PFSK-1 (cell line): ENCODE data around the gene NGB.

Source experiments
- POLR2AphosphoS5 ChIP-seq: IDR thresholded peaks from 2 replicates; pipeline ENCODE4 v1.6.1; 2012; ENCODE audit warnings: low read depth, mild to moderate bottlenecking, control low read depth, low read length, moderate library complexity
- REST ChIP-seq, 2 experiments: IDR thresholded peaks; 2 replicates each; pipeline versions ENCODE4 v1.6.1 to v1.8.0; 2011 to 2012; ENCODE audit warnings: low read depth in 2 of 2, low read length in 2 of 2, control low read depth in 1 of 2, inconsistent platforms in 1 of 2, mild to moderate bottlenecking in 1 of 2, moderate library complexity in 1 of 2; ENCODE audit not compliant: insufficient read depth in 1 of 2
- SIN3A ChIP-seq: IDR thresholded peaks from 2 replicates; pipeline ENCODE4 v1.6.1; 2012; ENCODE audit warnings: mild to moderate bottlenecking, low read length, moderate library complexity, borderline replicate concordance; ENCODE audit not compliant: insufficient read depth
- TAF1 ChIP-seq: IDR thresholded peaks from 2 replicates; pipeline ENCODE4 v1.6.1; 2012; ENCODE audit warnings: low read length, control low read depth, borderline replicate concordance; ENCODE audit not compliant: insufficient read depth

- TF ChIP-seq POLR2AphosphoS5 (no peak), SIN3A (no peak), TAF1 (no peak), REST (IDR thresholded peaks at IDR 0.05; ENCODE audit: insufficient read depth in 1 of 2, low read depth in 2 of 2, low read length in 2 of 2) (no peak)
Measured at GRCh38 chr14:77284466-77284865, 13.5 kb upstream of the NGB start.
